PC-3 (cell line): ENCODE results near the gene SRRM1. TPM values are rescaled to one million over a fixed set of nuclear protein-coding genes. Genes with fewer than 3 reads are reported as not detected.
A peak's percentile ranks its signal among the peaks of the same experiment; 100 is the strongest.

Source experiments
- ATAC-seq: fragments of 200-7000 bp; cut with Tn5 transposase; 2 replicates; pipeline ENCODE4 v1.9.1; 2020; ENCODE audit warnings: mild to moderate bottlenecking, moderate library complexity
- BruUV-seq: library from RNA; stranded (reverse); fragments of 400-500 nt; replicated peaks from 2 replicates; lab custom pipeline; 2021; lab: Mats Ljungman, UMichigan
- CTCF ChIA-PET: fragments of 300-600 bp; sonication (Branson Sonifier 250); formaldehyde crosslinking; loops from one replicate; lab custom pipeline; 2022; ENCODE audit warnings: antibody characterized with exemption; lab: Charles Lee
- POLR2A ChIA-PET: fragments of 300-600 bp; sonication (Branson Sonifier 250); formaldehyde crosslinking; loops from one replicate; lab custom pipeline; 2022; ENCODE audit warnings: antibody characterized with exemption; ENCODE audit not compliant: unreplicated experiment; lab: Charles Lee
- DNase-seq: peaks from one replicate; pipeline ENCODE4 v3.0.0-alpha.2; 2015
- H2AFZ ChIP-seq: fragments of 300-600 bp; sonication (generic); 2 replicates; pipeline ENCODE4 v1.6.0; 2016; ENCODE audit warnings: antibody characterized with exemption, low read length
- H3F3A ChIP-seq: fragments of 300-600 bp; sonication (generic); one replicate; pipeline ENCODE4 v1.6.0; 2017; ENCODE audit warnings: antibody characterized with exemption, low read length, control low read depth, mild to moderate bottlenecking; ENCODE audit not compliant: unreplicated experiment
- H3K27ac ChIP-seq: fragments of 300-600 bp; sonication (generic); 2 replicates; pipeline ENCODE4 v1.5.1; 2016; ENCODE audit warnings: mild to moderate bottlenecking, low read length
- H3K27me3 ChIP-seq: fragments of 300-600 bp; sonication (generic); 2 replicates; pipeline ENCODE4 v1.6.1; 2016; ENCODE audit warnings: low read length, mixed read lengths
- H3K36me3 ChIP-seq: fragments of 300-600 bp; sonication (generic); 2 replicates; pipeline ENCODE4 v1.6.1; 2016; ENCODE audit warnings: low read depth, mixed run types, low read length, mixed read lengths
- H3K4me1 ChIP-seq: fragments of 300-600 bp; sonication (generic); 2 replicates; pipeline ENCODE4 v1.5.1; 2016; ENCODE audit warnings: low read length; ENCODE audit not compliant: insufficient read depth
- H3K4me2 ChIP-seq: fragments of 300-600 bp; sonication (generic); 2 replicates; pipeline ENCODE4 v1.6.0; 2016; ENCODE audit warnings: low read length
- H3K4me3 ChIP-seq: fragments of 300-600 bp; sonication (generic); 2 replicates; pipeline ENCODE4 v1.5.1; 2016; ENCODE audit warnings: mild to moderate bottlenecking, low read length, mixed read lengths
- H3K79me2 ChIP-seq: fragments of 300-600 bp; sonication (generic); 2 replicates; pipeline ENCODE4 v1.6.1; 2017; ENCODE audit warnings: low read length, mixed read lengths
- H3K9ac ChIP-seq: fragments of 300-600 bp; sonication (generic); 2 replicates; pipeline ENCODE4 v1.6.0; 2016; ENCODE audit warnings: mild to moderate bottlenecking, low read length
- H3K9me2 ChIP-seq: fragments of 300-600 bp; sonication (generic); replicated peaks from 2 replicates; pipeline ENCODE4 v1.6.1; 2016; ENCODE audit warnings: mixed run types, low read length, mixed read lengths
- H3K9me3 ChIP-seq: fragments of 300-600 bp; sonication (generic); 2 replicates; pipeline ENCODE4 v1.6.1; 2016; ENCODE audit warnings: low read length, mixed read lengths
- H4K20me1 ChIP-seq: fragments of 300-600 bp; sonication (generic); 2 replicates; pipeline ENCODE4 v1.6.1; 2016; ENCODE audit warnings: low read length, mixed read lengths
- EZH2 ChIP-seq: fragments of 300-600 bp; sonication (generic); IDR thresholded peaks from one replicate; pipeline ENCODE4 v1.6.1; 2017; ENCODE audit warnings: antibody characterized with exemption, mild to moderate bottlenecking, low read length; ENCODE audit not compliant: unreplicated experiment
- EZH2phosphoT487 ChIP-seq: fragments of 300-600 bp; sonication (generic); IDR thresholded peaks from 2 replicates; pipeline ENCODE4 v1.6.1; 2018; ENCODE audit warnings: mild to moderate bottlenecking, antibody characterized with exemption, low read length, borderline replicate concordance
- intact Hi-C: fragments of 100-400 bp; cut with micrococcal nuclease; formaldehyde crosslinking; loops from 2 replicates; pipeline ENCODE4 v1.9.0; 2023
- total RNA-seq: library from RNA; depleted of rRNA; stranded (reverse); fragments of >200 nt; gene quantifications from 2 replicates; pipeline ENCODE4 v1.2.3, GENCODE V29; 2014
- TF ChIP-seq, protein P1 (sequence below): fragments of 300-600 bp; sonication (generic); conservative IDR thresholded peaks from 2 replicates; pipeline ENCODE4 v1.5.1; 2017; ENCODE audit warnings: antibody characterized with exemption, low read depth, mild to moderate bottlenecking, low read length

SRRM1 gene
- total RNA-seq, 1 experiment from 2014 or later: 30.7 TPM

DNA sequence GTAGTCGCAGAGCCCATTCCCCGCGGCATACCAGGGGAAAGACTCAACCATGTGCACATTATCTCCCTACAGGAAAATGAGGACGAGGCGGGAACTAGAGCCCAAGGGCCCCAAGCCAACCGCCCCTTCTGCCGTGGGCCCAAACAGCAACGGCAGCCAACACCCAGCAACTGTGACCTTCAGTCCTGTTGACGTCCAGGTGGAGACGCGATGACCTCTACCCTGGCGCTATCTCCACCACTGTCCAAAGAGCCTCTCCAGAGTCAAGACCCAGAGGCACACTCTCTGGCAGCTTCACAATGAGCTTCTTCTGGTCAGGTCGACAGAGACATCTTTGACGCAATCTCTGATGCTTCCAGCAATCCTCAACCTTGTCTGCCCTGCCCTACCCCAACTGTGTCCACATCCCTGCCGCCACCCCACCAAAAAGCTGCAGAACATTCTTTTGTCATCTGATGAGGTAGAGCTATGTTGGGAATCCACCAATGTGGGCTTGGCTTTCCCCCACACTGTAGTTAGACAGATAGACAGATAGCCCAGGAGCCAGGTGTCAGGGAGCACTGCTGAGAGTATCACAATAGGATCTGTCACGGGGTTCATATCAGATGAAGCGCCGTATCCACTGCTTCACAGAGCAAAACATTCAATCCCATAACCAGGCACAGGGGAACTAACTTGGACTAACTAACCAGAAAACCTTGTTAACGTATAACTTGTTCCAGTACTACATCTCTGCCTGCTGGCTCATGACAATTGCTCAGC lies 37.4 kb upstream of the SRRM1 start:
- Histone ChIP-seq H3K4me3 (no peak overlapping the region), H3K9ac (no peak overlapping the region), H2AFZ (no peak overlapping the region), H3K4me1 (peaks cover 8% of the 10 kb centered on the region), H3K9me3 (no peaks in the 10 kb centered on the region), H4K20me1 (no peaks in the 10 kb centered on the region), H3K36me3 (no peaks in the 10 kb centered on the region), H3K4me2 (no peak overlapping the region), H3K9me2 (no peaks in the 10 kb centered on the region), H3K79me2 (no peaks in the 10 kb centered on the region), H3F3A (no peaks in the 10 kb centered on the region), H3K27me3 (no peaks in the 10 kb centered on the region), H3K27ac (no peak overlapping the region)
- BruUV-seq: no TSS peak
- no peak for ATAC-seq
- DNase-seq: no peak
- CTCF ChIA-PET: no interaction called here
- TF ChIP-seq, protein P1, sequence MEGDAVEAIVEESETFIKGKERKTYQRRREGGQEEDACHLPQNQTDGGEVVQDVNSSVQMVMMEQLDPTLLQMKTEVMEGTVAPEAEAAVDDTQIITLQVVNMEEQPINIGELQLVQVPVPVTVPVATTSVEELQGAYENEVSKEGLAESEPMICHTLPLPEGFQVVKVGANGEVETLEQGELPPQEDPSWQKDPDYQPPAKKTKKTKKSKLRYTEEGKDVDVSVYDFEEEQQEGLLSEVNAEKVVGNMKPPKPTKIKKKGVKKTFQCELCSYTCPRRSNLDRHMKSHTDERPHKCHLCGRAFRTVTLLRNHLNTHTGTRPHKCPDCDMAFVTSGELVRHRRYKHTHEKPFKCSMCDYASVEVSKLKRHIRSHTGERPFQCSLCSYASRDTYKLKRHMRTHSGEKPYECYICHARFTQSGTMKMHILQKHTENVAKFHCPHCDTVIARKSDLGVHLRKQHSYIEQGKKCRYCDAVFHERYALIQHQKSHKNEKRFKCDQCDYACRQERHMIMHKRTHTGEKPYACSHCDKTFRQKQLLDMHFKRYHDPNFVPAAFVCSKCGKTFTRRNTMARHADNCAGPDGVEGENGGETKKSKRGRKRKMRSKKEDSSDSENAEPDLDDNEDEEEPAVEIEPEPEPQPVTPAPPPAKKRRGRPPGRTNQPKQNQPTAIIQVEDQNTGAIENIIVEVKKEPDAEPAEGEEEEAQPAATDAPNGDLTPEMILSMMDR: no peak
- TF ChIP-seq EZH2 (no peak), EZH2phosphoT487 (no peak)
- POLR2A ChIA-PET: no interaction called here
- intact Hi-C loops: no loop called here

DNA sequence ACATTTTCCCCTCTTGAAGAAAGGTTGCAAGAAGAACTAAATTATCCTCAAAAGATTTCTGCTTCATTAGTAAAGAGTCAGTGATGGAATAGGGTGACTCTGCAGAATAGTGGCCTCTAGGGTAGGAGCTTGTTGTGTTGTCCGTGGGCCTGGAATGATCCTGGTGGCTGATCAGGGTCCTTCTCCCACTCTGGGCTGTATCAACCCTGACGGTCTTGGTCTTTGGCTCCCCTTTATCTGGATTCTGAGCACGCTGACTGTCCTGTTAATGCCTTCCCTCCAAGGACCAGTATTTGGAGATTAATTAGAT lies 36.9 kb upstream of the SRRM1 start:
- Histone ChIP-seq H3K27me3 (no peaks in the 10 kb centered on the region), H3K9ac (no peak overlapping the region), H3K9me2 (no peaks in the 10 kb centered on the region), H3K27ac (no peak overlapping the region), H3K4me1 (peaks cover 8% of the 10 kb centered on the region), H3K36me3 (no peaks in the 10 kb centered on the region), H3K4me2 (no peak overlapping the region), H4K20me1 (no peaks in the 10 kb centered on the region), H3F3A (no peaks in the 10 kb centered on the region), H3K9me3 (no peaks in the 10 kb centered on the region), H3K4me3 (no peak overlapping the region), H2AFZ (no peak overlapping the region), H3K79me2 (no peaks in the 10 kb centered on the region)
- intact Hi-C loops: no loop called here
- TF ChIP-seq EZH2phosphoT487 (no peak), EZH2 (no peak)
- TF ChIP-seq, protein P1: no peak
- ChIA-PET POLR2A (no interaction called here), CTCF (no interaction called here)
- ATAC-seq (no peak), DNase-seq (no peak)
- BruUV-seq: no TSS peak

DNA sequence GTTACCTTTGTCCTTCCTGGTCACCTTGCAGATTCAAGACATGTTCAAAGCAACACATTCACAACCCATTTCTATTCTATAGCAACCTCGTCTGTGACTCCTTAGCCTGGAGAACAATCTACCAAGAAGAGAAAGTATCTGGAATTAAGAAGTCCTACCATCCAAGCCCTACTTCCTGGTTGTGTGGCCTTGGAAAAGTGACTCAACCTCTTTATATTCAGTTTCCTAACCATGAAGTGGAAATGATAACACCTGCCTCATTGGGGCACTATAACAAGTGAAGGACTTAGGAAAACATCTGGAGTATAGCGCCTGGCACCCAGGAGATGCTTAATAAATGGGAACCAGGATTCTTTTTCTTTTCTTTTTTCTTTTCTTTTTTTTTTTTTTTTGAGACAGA lies 36.5 kb upstream of the SRRM1 start:
- BruUV-seq: no TSS peak
- DNase-seq: peak; percentile 15
- no peaks in the 10 kb centered on the region for H3F3A ChIP-seq
- no peak overlapping the region for H3K4me3 ChIP-seq
- no peak overlapping the region for H3K4me2 ChIP-seq
- H3K4me1 ChIP-seq: peaks cover 8% of the 10 kb centered on the region
- H4K20me1 ChIP-seq: no peaks in the 10 kb centered on the region
- CTCF ChIA-PET: no interaction called here
- H3K9me2 ChIP-seq: no peaks in the 10 kb centered on the region
- no peaks in the 10 kb centered on the region for H3K27me3 ChIP-seq
- no peak overlapping the region for H2AFZ ChIP-seq
- no peaks in the 10 kb centered on the region for H3K36me3 ChIP-seq
- H3K79me2 ChIP-seq: no peaks in the 10 kb centered on the region
- no peaks in the 10 kb centered on the region for H3K9me3 ChIP-seq
- no peak for ATAC-seq
- intact Hi-C loops: no loop called here
- no peak for TF ChIP-seq EZH2phosphoT487
- TF ChIP-seq EZH2: no peak
- TF ChIP-seq, protein P1: no peak
- POLR2A ChIA-PET: no interaction called here
- H3K27ac ChIP-seq: no peak overlapping the region
- H3K9ac ChIP-seq: no peak overlapping the region
